HCT116 (cell line): Measurements from ENCODE around the gene PLB1.

Experiments
- EGR1 ChIP-seq: IDR thresholded peaks from 2 replicates; pipeline ENCODE4 v1.6.1; 2012; ENCODE audit warnings: low read depth
- EZH2 ChIP-seq: fragments of 200-600 bp; sonication (generic); IDR thresholded peaks from 2 replicates; pipeline ENCODE4 v1.6.1; 2017; ENCODE audit warnings: antibody characterized with exemption, mixed run types
- EZH2phosphoT487 ChIP-seq: fragments of 200-600 bp; IDR thresholded peaks from 2 replicates; pipeline ENCODE4 v1.6.1; 2018; ENCODE audit warnings: antibody characterized with exemption, borderline replicate concordance
- POLR2A ChIP-seq: IDR thresholded peaks from 2 replicates; pipeline ENCODE4 v1.7.0; 2011; ENCODE audit warnings: borderline replicate concordance; ENCODE audit not compliant: insufficient read depth, insufficient read length; ENCODE audit errors: extremely low read depth
- POLR2AphosphoS5 ChIP-seq: IDR thresholded peaks from 2 replicates; pipeline ENCODE4 v1.6.1; 2011; ENCODE audit warnings: mild to moderate bottlenecking, low read depth, low read length, moderate library complexity
- SP1 ChIP-seq: IDR thresholded peaks from 2 replicates; pipeline ENCODE4 v1.6.1; 2012; ENCODE audit warnings: low read depth
- ZFX ChIP-seq: fragments of 450-650 bp; IDR thresholded peaks from 2 replicates; pipeline ENCODE4 v1.6.1; 2017
- ZNF274 ChIP-seq: fragments of 200-500 bp; sonication (Bioruptor generic); IDR thresholded peaks from 2 replicates; pipeline ENCODE4 v1.6.1; 2014; ENCODE audit warnings: mild to moderate bottlenecking, low read depth, low read length, inconsistent platforms
- TF ChIP-seq, protein P1 (sequence below), 3 experiments: fragments of 200-600 bp in 1 of 3; sonication (generic) in 1 of 3; IDR thresholded peaks in 2 of 3; conservative IDR thresholded peaks in 1 of 3; 2 replicates each; pipeline ENCODE4 v1.5.1; 2012 to 2017; ENCODE audit warnings: low read depth in 2 of 3, low read length in 2 of 3, antibody characterized with exemption in 1 of 3, borderline replicate concordance in 1 of 3, control low read depth in 1 of 3, mild to moderate bottlenecking in 1 of 3, mixed read lengths in 1 of 3, mixed run types in 1 of 3, moderate library complexity in 1 of 3; ENCODE audit not compliant: insufficient read depth in 1 of 3
- TF ChIP-seq, protein P2 (sequence below): IDR thresholded peaks from 2 replicates; pipeline ENCODE4 v1.6.1; 2011; ENCODE audit warnings: mild to moderate bottlenecking, low read length, moderate library complexity; ENCODE audit not compliant: insufficient replicate concordance; ENCODE audit errors: extremely low read depth
- TF ChIP-seq, protein P3 (sequence below): IDR thresholded peaks from 2 replicates; pipeline ENCODE4 v1.6.1; 2012

DNA sequence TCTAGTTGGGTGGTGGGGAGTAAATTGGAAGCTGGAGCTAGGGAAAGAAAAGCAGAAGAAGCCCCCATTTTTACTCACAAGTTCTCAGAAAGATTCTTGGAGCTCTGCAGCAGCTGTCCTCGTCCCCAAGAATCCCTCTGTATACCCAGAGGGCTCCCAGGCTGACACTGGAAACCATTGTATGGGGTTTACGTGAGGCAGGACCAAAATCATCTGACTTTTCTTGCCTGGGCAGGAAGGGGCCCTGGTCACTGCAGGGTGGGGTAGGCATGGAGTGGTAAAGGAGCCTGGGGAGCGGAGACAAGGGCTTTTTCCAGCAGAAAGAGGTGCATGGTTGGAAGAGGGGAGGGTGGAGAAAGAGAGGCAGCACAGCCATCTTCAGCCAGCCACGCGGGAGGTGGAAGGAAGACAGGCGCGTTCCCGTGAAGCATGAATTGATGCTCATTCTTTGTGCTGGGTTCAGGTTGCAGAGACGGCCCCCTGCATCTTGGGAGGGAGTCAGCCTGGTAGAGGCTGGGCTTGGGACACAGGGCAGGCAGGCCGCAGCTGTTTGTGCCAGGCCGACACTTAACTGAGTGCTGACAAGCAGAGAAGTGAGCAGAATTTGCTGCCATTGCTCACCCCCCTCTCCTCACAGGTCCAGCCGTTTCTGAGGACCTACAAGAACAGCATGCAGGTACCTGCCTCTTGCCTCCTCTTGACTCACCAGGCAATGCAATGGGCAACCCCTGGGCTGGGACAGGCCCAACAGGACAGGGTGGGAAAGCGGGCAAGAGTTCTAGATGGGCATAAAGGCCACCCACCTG, 94.8 kb downstream of the PLB1 start:
- TF ChIP-seq, protein P1, sequence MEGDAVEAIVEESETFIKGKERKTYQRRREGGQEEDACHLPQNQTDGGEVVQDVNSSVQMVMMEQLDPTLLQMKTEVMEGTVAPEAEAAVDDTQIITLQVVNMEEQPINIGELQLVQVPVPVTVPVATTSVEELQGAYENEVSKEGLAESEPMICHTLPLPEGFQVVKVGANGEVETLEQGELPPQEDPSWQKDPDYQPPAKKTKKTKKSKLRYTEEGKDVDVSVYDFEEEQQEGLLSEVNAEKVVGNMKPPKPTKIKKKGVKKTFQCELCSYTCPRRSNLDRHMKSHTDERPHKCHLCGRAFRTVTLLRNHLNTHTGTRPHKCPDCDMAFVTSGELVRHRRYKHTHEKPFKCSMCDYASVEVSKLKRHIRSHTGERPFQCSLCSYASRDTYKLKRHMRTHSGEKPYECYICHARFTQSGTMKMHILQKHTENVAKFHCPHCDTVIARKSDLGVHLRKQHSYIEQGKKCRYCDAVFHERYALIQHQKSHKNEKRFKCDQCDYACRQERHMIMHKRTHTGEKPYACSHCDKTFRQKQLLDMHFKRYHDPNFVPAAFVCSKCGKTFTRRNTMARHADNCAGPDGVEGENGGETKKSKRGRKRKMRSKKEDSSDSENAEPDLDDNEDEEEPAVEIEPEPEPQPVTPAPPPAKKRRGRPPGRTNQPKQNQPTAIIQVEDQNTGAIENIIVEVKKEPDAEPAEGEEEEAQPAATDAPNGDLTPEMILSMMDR (IDR thresholded peaks at IDR 0.05 in 2 of 3, conservative IDR thresholded peaks at IDR 0.05 in 1 of 3; ENCODE audit: borderline replicate concordance in 1 of 3, insufficient read depth in 1 of 3, low read depth in 2 of 3, low read length in 2 of 3), result no peak
- TF ChIP-seq EZH2phosphoT487, result no peak
- TF ChIP-seq POLR2AphosphoS5, result no peak
- TF ChIP-seq EZH2, result no peak
- no peak for TF ChIP-seq EGR1
- no peak for TF ChIP-seq POLR2A
- no peak for TF ChIP-seq ZFX
- TF ChIP-seq SP1, result no peak
- TF ChIP-seq ZNF274, result no peak
- TF ChIP-seq, protein P2, sequence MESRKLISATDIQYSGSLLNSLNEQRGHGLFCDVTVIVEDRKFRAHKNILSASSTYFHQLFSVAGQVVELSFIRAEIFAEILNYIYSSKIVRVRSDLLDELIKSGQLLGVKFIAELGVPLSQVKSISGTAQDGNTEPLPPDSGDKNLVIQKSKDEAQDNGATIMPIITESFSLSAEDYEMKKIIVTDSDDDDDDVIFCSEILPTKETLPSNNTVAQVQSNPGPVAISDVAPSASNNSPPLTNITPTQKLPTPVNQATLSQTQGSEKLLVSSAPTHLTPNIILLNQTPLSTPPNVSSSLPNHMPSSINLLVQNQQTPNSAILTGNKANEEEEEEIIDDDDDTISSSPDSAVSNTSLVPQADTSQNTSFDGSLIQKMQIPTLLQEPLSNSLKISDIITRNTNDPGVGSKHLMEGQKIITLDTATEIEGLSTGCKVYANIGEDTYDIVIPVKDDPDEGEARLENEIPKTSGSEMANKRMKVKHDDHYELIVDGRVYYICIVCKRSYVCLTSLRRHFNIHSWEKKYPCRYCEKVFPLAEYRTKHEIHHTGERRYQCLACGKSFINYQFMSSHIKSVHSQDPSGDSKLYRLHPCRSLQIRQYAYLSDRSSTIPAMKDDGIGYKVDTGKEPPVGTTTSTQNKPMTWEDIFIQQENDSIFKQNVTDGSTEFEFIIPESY, result no peak
- TF ChIP-seq, protein P3, sequence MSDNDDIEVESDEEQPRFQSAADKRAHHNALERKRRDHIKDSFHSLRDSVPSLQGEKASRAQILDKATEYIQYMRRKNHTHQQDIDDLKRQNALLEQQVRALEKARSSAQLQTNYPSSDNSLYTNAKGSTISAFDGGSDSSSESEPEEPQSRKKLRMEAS, result no peak
